ENCODE measurements around the gene TNNI3.
A peak's percentile ranks its signal among the peaks of the same experiment; 100 is the strongest.
"Not testable (repeated sequence)": the region's sequence is repeated elsewhere in the genome, so short reads cannot be mapped to it uniquely, and the experiment has no call there.

Gene TNNI3

DNA sequence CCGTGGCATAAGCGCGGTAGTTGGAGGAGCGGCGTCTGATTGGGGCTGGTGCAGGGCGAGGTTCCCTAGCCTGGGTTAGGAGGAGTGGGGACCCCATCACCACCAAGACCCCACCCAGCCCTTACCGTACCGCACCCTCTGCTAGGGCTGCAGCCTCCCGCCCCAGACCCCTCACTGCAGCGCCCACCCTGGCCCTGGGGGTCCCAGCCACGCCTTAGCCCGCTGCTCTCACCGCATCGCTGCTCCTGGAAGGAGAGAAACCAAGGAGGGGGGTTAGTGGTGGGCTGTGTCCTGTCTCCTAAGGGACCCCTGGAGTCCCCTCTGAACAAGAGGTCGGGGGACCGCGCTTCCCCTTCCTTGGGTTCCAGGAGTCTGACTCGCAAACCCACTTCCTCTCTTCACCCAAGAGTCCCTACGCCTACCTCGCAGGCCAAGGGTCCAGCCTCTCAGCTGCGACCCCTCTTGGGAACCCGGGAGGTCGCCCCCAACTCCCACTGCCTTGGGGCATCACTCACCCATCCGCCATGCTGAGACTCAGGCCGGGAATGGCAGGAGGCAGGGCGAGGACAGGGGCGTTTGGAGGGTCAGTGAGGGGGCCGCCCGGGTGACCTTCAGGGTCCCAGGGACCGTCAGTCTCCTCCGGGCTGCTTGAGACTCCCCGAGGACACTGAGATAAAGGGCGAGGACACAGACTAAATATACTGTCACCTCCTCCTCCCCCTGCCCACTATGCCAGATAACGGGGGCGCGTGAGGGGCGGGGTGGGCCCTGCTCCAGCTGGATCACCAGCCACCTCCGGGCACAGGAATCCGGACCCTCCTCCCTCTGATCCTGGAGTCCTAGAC, at the start of gene TNNI3:
TSS of gene TNNI3 (minus strand) at position 669 of the 845 bp plus-strand sequence. CDS start at position 526, 143 bp downstream.
- H3K27ac ChIP-seq: peak within 1 kb of the TSS; percentile 67
- TF ChIP-seq ZFX (IDR thresholded peaks at IDR 0.05; ENCODE audit: borderline replicate concordance): no peak
- TF ChIP-seq, protein P1, sequence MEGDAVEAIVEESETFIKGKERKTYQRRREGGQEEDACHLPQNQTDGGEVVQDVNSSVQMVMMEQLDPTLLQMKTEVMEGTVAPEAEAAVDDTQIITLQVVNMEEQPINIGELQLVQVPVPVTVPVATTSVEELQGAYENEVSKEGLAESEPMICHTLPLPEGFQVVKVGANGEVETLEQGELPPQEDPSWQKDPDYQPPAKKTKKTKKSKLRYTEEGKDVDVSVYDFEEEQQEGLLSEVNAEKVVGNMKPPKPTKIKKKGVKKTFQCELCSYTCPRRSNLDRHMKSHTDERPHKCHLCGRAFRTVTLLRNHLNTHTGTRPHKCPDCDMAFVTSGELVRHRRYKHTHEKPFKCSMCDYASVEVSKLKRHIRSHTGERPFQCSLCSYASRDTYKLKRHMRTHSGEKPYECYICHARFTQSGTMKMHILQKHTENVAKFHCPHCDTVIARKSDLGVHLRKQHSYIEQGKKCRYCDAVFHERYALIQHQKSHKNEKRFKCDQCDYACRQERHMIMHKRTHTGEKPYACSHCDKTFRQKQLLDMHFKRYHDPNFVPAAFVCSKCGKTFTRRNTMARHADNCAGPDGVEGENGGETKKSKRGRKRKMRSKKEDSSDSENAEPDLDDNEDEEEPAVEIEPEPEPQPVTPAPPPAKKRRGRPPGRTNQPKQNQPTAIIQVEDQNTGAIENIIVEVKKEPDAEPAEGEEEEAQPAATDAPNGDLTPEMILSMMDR (IDR thresholded peaks at IDR 0.05): no peak

DNA sequence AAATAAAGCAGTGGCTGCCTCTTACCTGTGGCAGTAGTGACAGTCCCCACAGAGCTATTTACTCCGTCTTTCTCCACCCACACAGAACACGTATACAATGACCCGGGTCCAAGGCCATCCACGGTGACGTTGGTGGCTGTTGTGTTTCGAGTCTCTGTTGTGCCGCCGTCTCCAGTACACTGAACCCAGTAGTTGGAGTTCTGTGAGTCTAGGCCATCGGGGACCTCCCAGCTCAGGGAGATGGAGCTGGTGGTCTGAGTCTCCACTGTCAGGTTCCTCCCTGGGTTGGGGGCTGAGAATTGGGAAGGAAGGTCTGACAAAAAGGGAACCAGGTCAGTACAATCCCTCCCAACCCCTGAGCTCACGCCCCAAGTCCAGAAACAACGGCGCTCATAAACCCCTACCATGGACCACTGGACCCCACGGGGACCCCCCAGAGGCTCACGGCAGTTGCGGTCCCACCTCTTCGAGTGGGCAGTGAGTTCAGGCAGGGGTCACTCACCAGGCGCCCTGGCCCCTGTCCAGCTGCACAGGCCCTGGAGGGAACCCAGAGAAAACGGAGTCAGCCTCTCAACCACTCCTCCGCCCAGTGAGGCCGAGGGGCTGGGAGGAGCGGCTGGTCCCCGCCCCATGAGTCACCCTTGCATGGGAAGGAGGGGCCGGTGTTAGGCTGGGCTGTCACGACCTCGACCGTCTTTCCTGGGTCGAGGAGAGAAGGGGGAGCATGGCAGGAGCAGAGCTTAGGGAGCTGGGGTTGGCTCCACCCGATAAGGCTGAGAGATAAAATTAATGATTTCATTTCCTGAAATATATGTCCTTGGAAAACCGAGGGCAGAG, 49.4 kb upstream of the TNNI3 start:
- TF ChIP-seq ZFX (IDR thresholded peaks at IDR 0.05; ENCODE audit: borderline replicate concordance): no peak
- TF ChIP-seq, protein P1 (IDR thresholded peaks at IDR 0.05): no peak

DNA sequence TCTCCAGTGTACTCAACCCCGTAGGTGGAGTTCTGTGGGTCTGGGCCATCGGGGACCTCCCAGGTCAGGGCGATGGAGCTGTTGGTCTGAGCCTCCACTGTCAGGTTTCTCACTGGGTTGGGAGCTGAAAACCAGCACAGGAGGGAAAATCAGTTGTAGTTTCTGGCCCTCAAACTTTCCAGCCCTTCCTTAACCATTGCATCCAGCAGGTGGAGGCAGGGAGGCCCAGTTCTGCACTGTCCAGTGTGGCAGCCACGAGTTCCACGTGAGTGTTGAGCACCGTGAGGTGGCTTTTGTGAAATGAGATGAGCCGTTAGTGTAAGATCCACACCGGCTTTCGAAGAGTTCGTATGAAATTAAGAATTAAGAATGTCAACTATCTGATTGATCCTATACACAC, 44.7 kb upstream of the TNNI3 start:
- not testable (repeated sequence) for H3K27ac ChIP-seq
- TF ChIP-seq, protein P1 (IDR thresholded peaks at IDR 0.05): peak; percentile 35

More for the DNA sequence above, 49.4 kb upstream of the TNNI3 start:
- H3K27ac ChIP-seq: no peak overlapping the region

DNA sequence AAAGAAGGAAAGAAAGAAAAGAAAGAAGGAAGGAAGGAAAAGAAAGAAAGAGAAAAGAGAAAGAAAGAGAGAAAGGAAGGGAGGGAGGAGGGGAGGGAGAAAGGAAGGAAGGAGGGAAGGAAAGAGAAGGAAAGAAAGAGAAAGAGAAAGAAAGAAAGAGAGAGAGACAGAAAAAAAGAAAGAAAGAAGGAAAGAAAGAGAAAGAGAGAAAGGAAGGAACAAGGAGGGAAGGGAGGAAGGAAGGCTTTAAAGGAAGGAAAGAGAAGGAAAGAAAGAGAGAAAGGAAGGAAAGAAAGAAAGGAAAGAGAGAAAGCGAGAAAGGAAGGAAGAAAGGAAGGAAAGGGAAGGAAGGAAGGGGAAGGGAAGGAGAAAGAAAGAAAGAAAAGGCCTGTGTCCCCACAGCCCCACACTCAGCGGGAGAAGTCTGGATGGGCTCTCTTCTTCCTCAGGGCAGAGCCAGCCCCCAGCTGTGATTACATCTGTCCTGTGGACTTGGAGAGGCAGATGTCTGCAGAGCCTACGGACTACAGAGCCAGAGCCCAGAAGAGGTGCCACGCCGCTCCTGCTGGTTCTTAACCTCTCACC, 42.2 kb upstream of the TNNI3 start:
- no peak for TF ChIP-seq ZFX (IDR thresholded peaks at IDR 0.05; ENCODE audit: borderline replicate concordance)
- TF ChIP-seq, protein P1 (IDR thresholded peaks at IDR 0.05): no peak
- H3K27ac ChIP-seq: no peak overlapping the region

DNA sequence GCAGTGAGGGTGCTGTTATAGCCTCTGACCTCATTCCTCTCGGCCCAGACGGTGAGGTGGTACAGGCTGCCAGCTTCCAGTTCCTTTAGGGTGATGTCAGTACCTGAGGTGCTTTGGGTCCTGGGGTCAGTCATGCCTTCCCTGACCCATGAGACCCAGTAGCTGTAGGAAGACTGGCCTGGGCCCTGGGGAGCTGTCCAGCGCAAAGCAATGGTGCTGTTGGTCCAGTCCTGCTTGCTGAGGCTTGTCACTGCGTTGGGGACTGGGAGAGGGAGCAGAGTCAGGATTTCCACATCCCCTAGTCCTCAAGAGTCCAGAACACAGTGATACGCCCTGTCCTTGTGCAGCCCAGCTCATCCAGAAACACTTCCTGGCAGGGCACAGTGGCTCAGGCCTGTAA, 41.1 kb upstream of the TNNI3 start:
- no peak for TF ChIP-seq ZFX (IDR thresholded peaks at IDR 0.05; ENCODE audit: borderline replicate concordance)
- TF ChIP-seq, protein P1 (IDR thresholded peaks at IDR 0.05): no peak
- H3K27ac ChIP-seq: no peak overlapping the region

DNA sequence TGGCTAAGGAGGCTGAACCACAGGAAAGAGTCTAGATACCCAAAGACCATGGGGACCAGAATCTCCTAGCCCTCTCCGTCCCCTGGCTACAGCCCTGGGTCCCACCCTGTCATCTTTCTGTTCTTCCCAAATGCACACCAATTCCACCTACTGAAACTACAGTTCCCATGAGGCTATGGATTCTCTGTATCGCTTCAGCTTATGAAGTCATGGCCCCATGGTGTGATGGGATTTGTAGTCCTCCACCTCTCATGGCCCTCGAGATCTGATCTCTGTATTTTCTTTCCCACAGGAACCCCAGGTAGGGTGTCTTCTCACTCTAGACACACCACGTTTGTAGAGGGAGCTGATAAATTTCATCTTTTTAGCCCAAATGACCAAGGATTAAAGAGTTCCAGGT, 40.0 kb upstream of the TNNI3 start:
- H3K27ac ChIP-seq: no peak overlapping the region
- TF ChIP-seq, protein P1 (IDR thresholded peaks at IDR 0.05): no peak
- TF ChIP-seq ZFX (IDR thresholded peaks at IDR 0.05; ENCODE audit: borderline replicate concordance): no peak
